ENCODE measurements around the gene DNAJC12. TPM values are rescaled to one million over a fixed set of nuclear protein-coding genes. Genes with fewer than 3 reads are reported as not detected.

The DNAJC12 gene
- total and polyA plus RNA-seq, 11 donors, result 1.5 to 6.5 (median 4.8) TPM

GRCh38 chr10:67771200-67771599 is 66.8 kb downstream of the DNAJC12 start:
- no peaks in the 10 kb centered on the region for H3K27me3 ChIP-seq
- WGBS, 4 donors, result 55 to 82% (median 68%) methylated on average over 3 of the region's 3 CpGs
- DNase-seq (no peak), ATAC-seq (no peak)
- TF ChIP-seq CTCF (IDR thresholded peaks at IDR 0.05) (no peak), POLR2A (IDR thresholded peaks at IDR 0.05) (no peak)
- no peaks in the 10 kb centered on the region for H3K4me1 ChIP-seq
- no peak overlapping the region for H3K27ac ChIP-seq
- intact Hi-C loops (cut with DNase I), result loop anchor here in 4 of 10 donors (10.0 kb wide), 3 partner anchors 106 to 826 kb away; no protein-coding TSS in a partner anchor
- no peaks in the 10 kb centered on the region for H3K9me3 ChIP-seq
- H3K36me3 ChIP-seq, result no peaks in the 10 kb centered on the region
- H3K4me3 ChIP-seq, result no peak overlapping the region

- TF ChIP-seq POLR2A (IDR thresholded peaks at IDR 0.05), result no peak
- TF ChIP-seq CTCF (IDR thresholded peaks at IDR 0.05), result no peak
- intact Hi-C loops (cut with DNase I), result loop anchor here in 4 of 10 donors (10.0 kb wide), 3 partner anchors 106 to 826 kb away; no protein-coding TSS in a partner anchor
- no peak for ATAC-seq
Measured at GRCh38 chr10:67770537-67770936, 67.5 kb downstream of the DNAJC12 start.

GRCh38 chr10:67767244-67767643 is 70.7 kb downstream of the DNAJC12 start:
- Histone ChIP-seq H3K4me1 (peaks cover 0 to 16% (median 4%) of the 10 kb centered on the region in 12 donors), H3K27me3 (no peaks in the 10 kb centered on the region), H3K9me3 (no peaks in the 10 kb centered on the region), H3K36me3 (no peaks in the 10 kb centered on the region), H3K4me3 (no peak overlapping the region), H3K27ac (no peak overlapping the region)
- ATAC-seq, result no peak
- TF ChIP-seq CTCF (IDR thresholded peaks at IDR 0.05) (no peak), POLR2A (IDR thresholded peaks at IDR 0.05) (no peak)
- no peak for DNase-seq
- WGBS, 4 donors, result 72 to 100% (median 95%) methylated on average over 2 of the region's 2 CpGs
- intact Hi-C loops (cut with DNase I), result loop anchor here in 1 of 10 donors (10.0 kb wide), 1 partner anchor 102 kb away; no protein-coding TSS in a partner anchor

More at GRCh38 chr10:67770537-67770936, 67.5 kb downstream of the DNAJC12 start:
- DNase-seq, result no peak
- Histone ChIP-seq H3K36me3 (no peaks in the 10 kb centered on the region), H3K9me3 (no peaks in the 10 kb centered on the region), H3K27me3 (no peaks in the 10 kb centered on the region), H3K4me1 (no peaks in the 10 kb centered on the region), H3K27ac (no peak overlapping the region), H3K4me3 (no peak overlapping the region)

- Histone ChIP-seq H3K4me1 (peaks cover 0 to 16% (median 4%) of the 10 kb centered on the region in 12 donors), H3K4me3 (peak overlapping the region; percentile 56 to 88 (median 75)), H3K36me3 (no peaks in the 10 kb centered on the region), H3K27me3 (no peaks in the 10 kb centered on the region), H3K27ac (peak overlapping the region; percentile 81 to 97 (median 95)), H3K9me3 (no peaks in the 10 kb centered on the region)
- TF ChIP-seq CTCF (IDR thresholded peaks at IDR 0.05), result no peak
- TF ChIP-seq POLR2A (IDR thresholded peaks at IDR 0.05), result no peak
- peak; percentile 93 to 96 (median 94) for ATAC-seq
- peak; percentile 92 to 93 (median 93) for DNase-seq
- intact Hi-C loops (cut with DNase I), result loop anchor here in 3 of 10 donors (5.0 to 10.0 kb wide), 3 partner anchors 67 to 99 kb away; partner anchors contain the start of gene CTNNA3 (in 3 of the 3)
- WGBS, 4 donors, result 0 to 1% (median 0%) methylated on average over 51 to 56 of the region's 56 CpGs
Measured at GRCh38 chr10:67764012-67764822, 73.8 kb downstream of the DNAJC12 start.

Measured in heart left ventricle (tissue), 16 donors.